HG03159 (cell line): Measurements from ENCODE around the gene MRPS5.
"Not testable (repeated sequence)": the region's sequence is repeated elsewhere in the genome, so short reads cannot be mapped to it uniquely, and the experiment has no call there.

Experiments used
- ATAC-seq: cut with Tn5 transposase; IDR thresholded peaks from one replicate; pipeline ENCODE4 v1.9.1; 2021; ENCODE audit warnings: mild to moderate bottlenecking, moderate library complexity; ENCODE audit not compliant: unreplicated experiment

Gene MRPS5

DNA sequence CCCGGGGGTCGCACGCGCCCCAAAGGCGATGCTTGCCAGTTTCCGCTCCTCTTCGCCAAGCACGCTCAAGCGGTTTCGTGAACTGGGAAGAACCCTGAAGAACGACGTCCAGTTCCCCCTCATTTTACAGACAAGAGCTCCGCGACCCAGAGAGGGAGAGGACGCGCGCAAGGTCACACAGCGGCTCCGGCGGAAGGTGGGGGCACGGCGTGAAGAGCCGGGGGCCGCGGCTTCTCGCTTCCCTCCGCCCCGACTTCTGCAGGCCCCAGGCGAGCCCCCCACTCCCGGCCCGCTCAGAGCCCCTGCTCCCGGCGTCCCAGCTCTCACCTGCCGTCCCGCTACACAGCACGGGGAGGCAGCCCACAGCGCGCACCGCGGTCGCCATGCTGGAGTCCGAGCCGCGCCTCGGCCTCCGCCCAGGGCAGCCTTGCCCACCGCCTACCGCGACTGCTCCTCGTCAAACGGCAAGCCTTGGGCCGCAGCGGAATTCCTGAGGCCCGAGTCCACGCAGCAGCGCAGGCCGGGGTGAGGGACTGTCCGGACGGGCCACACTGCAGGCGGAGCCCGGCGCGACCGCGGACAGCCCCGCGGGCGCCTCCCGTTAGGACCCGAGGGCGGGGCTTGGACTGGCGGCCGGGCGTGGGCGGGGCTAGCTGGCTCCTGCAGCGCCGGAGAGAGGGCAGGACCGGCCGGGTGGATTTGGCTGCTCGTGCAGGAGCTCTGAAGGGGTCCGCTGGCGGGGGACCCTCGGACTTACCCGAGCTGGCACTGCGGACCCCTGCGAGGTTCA, at the start of gene MRPS5:
Gene MRPS5, minus strand, starts transcription at position 402 of the 790 bp plus-strand sequence. Its CDS starts 17 bp downstream, at position 385.
- ATAC-seq = peak; percentile 95

DNA sequence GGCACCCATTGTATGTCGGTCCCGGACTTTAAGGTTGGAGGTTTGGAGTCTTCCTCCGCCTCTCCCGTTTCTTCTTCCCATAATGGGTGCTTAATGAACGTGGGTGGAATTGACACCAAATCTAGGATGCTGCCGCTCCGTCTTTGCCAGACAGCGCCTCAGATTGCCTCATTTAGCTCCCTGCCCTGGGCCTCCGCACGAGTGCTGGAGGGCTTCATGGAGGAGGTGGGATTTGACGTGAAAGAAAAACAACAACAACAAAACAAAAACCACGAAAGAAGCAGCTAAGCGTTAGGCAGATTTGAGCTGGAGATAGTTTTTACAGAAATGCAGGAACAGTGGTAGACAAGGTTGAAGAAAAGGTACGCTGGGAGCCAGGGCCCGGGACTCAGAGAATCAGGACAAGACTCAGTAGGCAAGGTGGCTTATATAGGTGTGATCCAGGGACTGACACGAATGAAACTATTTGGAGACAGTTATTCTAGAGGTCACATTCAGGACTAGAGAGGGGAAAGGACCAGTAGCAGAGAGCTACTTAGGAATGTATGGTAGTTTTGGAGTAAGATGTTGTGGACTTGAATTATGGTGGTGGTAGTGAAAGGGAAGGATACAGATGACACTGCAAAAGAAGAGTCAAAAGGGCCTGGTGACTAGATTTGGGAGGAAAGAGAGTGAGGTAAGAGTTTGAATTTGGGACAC, 44.6 kb upstream of the MRPS5 start:
- ATAC-seq = peak; percentile 17

DNA sequence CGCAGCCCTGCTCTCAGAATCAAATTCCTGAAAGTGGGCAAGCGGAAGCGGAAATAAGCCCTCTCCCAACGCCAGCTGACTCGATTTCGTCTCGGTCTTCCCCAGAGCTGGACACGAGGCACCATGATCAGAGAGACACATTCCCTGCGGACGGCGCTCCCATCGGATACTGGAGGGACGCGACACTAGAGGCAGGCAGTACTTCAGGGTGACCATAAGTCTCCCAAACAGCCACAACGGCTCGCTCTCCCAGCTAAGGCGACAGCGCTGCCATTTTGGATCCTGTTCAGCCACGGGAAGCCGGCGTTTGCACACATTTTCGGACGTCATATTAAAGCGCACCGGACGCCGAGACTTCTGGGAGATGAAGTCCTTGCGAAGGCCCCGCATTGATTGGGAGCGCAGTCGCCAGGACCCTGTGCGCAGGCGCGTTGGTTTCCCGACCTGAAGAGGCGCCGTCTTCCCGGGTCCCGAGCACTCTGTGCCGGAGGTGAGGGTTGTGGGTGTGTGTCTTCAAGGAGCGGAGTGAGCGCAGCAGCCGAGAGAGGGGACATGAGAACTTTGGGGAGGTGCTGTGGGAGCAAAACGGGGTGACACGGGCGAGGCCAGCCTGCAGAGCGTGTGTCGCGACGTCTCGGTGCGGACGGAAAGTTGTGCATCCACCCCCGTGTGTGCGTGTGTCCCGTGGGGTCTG, 43.9 kb upstream of the MRPS5 start, which contains the start of gene ZNF2:
Gene ZNF2, plus strand, starts transcription at position 439 of the 694 bp plus-strand sequence. CDS start 10,418 bp downstream, outside the sequence.
- ATAC-seq = peak; percentile 91

DNA sequence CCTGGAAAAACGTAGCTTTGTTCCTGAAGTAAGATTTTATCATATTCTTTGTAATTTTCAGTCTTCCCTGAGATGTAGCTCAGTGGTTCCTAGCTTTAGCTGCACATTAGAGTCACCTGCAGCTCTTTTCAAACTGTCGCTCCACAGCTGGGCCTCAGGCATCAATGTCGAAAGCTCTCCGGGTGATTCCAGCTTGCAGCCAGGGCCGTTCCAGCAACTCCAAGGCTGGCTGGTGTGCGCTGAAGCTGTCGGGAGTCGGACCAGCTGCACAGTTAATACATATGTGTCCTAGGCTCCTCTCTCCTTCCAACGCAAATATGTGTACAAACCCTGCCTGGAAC, 43.4 kb upstream of the MRPS5 start:
- ATAC-seq = peak; percentile 7

DNA sequence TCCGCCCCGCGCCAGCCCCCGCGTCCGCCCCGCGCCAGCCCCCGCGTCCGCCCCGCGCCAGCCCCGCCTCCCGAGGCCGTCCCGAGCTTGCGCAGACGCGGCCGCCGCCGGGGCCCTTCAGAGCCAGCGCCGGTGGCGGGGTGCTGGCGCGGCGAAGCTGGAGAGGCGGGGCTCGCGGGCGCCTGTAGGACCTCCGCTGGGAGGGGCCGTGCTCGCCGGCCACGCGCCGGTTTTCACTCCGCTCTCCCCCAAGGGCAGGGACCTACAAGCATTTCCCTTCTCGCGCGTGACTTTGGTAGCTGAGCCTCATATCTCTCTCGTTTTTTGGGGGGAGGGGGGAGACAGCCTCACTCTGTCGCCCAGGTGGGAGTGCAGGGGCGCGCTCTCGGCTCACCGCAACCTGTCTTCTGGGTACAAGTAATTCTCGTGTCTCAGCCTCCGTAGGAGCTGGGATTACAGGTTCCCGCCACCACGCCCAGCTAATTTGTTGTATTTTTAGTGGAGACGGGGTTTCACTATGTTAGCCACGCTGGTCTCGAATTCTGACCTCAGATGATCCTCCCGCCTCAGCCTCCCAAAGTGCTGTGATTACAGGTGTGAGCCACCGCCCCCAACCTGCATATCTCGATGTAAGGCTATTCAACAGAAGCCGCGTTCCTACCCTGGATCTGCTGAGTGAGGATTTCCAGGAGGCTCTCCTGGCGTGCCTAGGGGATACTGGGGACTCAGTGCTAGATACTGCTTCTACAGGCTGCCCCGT, 38.3 kb upstream of the MRPS5 start, which contains the start of gene ZNF514:
Gene ZNF514, minus strand, starts transcription at position 159 of the 760 bp plus-strand sequence. CDS start 6,595 bp downstream, outside the sequence.
- peak; percentile 89 for ATAC-seq

DNA sequence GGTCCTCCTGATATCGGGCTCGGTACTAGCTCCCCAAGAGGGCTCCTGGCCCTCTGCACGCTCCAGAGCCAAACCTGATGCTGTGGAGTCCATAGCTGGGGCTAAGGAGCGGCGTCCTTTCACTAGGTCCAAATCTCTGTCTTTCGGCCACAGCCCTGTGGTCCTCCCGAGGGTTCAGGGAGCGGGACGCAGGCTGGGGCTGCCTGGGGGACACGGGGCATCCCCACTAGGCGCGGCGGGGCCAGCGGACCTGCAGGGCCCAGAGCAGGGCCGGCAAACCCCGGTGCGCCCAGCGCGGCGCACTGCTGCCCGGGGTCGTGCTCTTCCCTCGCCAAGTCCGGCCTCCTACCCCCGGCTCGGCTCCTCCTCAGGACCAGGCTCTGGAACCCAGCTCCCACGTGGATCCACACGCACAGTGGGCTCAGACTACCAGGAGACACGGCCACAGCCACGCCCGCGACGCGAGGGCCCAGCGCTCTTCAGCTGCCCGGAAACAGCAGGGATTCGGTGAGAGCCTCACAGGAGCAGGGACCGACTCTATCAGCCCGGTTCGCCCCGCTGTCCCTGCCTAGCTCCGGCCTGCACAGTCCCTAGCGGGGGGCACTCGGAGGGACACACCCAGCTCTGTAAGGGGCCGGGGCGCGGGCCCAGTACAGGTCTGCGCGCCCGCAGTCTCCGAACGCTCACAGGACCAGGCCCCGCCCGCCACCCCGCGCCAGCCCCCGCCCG, 37.4 kb upstream of the MRPS5 start:
- peak; percentile 46 for ATAC-seq

DNA sequence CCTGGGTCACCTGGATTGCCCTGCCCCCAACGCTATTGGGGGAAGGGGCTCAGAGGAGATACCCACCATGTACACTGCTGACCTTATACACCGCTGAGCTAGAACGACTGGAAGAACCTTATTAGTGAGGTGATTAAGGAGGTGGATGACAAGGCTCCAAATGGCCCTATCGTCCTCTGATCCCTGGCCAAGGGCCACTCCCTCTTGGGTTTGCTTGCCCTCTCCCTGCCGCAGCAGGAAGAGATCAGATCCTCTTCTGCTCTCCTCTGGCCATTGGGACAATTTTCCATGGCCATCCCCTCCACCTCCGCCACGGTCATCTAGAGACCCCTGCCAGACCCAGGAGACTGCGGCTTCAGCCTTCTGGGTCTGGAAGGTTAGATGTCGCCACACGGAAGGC, 36.8 kb upstream of the MRPS5 start:
- no peak for ATAC-seq

DNA sequence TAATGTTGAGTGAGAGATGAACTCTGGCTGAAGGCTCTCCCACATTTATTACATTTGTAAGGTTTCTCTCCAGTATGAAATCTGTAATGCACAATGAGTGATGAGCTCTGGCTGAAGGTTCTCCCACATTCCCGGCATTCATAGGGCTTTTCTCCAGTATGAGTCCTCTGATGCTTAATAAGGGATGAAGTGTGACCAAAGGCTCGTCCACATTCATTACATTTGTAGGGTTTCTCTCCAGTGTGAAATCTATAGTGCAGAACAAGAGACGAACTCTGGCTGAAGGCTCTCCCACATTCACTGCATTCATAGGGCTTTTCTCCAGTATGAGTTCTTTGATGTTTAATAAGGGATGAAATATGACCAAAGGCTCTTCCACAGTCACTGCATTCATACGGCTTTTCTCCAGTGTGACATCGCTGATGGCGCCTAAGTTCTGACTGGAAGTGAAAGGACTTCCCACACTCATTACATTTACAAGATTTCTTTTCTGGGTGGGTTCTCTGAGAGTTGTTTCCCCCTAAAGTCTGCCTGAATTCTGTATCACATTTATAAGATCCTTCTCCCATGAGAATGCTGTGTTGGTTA, 27.9 kb upstream of the MRPS5 start:
- ATAC-seq = no peak

DNA sequence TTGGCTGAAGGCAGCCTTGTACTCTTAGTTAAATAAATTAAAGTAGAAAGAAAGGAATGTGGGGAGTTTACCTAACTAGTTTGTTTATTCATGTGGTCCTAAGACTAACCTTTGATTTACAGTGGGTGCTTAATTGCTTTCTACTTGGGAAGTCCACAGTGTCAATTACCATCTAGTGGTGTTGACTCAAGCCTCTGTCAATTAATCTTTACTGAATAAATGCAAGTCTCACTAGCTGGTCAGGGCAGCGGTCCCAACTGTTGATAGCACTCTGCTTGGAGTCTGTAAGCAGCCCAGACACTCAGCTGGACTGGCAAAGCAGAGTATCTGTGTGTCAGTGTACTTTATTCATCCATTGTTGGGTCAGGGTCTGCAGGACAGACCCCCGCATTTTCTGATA, 22.2 kb upstream of the MRPS5 start:
- ATAC-seq = no peak

DNA sequence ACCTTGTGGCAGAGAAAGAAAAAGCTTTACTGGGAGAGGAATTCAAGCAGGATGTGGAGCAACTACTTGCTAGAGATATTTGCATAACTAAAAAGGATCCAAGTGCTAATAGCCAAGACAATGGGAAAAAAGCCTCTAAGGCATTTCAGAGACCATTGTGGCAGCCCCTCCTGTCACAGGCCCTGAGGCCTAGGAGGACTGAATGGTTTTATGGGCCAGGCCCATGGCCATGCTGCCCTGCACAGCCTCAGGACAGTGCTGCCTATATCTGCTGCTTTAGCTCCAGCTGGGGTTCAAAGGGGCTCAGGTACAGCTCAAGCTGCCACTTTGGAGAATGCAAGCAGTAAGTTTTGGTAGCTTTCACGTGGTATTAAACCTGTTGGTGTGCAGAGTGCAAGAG, 17.1 kb upstream of the MRPS5 start:
- no peak for ATAC-seq

DNA sequence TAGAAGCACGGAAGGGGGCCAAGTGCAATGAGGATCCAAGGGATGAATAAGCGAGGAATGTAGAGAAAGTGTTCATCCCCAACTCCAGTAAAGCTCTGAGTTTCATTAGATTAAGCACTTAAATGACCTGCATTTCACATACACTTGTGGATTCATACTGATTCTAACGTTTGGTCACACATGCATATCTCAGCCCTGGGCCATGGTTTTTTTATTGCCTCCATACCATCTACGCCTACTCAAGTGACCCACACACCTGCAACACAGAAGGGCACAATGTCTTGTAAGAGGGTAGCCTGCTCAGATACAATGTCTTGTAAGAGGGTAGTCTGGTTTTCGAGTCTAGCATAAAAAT, 566 bp upstream of the MRPS5 start:
- peak; percentile 18 for ATAC-seq

DNA sequence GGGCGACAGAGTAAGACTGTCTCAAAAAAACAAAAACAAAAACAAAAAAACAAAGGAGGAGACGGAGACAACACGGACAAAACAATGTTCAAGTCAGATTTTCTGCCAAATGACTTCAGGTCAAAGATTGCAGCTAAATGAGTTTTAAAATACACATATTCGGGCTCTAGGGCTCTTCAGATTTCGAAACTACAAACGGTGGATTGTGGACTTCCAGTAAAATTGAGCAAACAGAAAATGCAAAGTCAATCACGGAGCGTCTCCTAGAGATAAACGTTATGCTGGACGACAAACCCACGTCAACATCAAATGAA, 558 bp downstream of the MRPS5 start:
- ATAC-seq = no peak

DNA sequence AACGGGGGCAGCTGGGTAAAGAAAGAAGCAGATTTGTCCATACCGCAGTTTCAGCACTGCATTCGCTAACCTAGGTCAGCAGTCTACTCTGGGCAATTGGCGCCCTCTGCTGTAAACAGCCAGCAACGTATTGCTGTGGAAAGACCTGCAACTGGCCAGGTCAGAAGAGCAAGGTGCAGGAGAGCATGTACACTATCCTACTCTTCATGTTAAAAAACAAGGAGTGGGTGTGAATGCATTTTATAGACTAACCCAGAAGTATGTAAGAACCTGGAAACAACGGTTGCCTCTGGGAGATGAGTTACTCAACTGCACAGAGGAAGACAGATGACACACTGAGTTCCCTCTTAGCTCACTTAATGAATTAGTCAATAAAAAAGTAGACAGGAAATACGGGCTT, 6.2 kb downstream of the MRPS5 start:
- ATAC-seq = peak; percentile 95

DNA sequence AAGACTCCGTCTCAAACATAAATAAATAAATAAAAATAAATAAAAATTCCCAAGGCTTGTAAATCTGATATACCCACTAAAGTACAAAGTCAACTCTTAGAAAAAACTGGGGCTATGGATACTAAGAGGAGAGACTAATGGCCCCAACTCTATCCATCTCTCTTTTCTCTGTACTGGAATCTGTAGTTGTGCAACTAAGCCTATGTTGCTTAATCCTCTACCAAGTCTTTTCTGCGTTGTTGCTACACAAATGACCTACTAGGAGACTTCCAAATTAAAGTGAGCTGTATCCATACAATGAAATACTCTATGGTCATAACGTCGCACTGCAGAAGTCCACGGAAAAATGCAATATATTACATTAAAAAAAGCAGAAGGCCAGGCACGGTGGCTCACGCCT, 8.1 kb downstream of the MRPS5 start:
- ATAC-seq = no peak

DNA sequence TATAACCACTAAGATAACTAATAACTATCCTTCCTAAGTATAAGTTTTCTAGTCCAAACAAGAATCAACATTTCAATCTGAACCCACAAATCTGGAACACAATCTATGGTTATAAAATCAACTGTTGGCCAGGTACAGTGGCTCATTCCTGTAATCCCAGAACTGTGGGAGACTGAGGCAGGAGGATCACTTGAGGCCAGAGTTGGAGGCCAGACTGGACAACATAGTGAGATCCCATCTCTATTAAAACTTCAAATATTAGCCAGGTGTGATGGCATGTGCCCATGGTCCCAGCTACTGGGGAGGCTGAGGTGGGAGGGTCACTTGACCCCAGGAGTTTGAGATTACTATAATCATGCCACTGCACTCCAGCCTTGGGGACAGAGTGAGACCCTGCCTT, 11.2 kb downstream of the MRPS5 start:
- no peak for ATAC-seq

DNA sequence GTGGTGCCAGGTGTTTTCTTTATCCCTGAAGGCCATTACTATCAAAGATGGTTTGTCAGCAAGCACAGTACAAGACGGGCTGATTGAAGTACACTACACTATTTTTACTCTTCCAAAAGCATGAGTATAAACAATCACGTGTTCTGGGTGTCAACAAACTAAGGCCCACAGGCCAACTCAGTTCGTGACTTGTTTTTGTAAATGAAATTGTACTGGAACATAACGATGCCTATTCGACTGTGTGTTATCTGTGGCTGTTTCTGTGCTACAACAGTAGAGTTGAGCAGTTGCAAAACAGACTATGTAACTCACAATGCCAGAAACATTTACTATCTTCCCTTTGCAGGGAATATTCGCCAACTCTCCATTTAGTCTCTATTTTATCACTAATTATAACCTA, 12.3 kb downstream of the MRPS5 start:
- ATAC-seq = no peak

DNA sequence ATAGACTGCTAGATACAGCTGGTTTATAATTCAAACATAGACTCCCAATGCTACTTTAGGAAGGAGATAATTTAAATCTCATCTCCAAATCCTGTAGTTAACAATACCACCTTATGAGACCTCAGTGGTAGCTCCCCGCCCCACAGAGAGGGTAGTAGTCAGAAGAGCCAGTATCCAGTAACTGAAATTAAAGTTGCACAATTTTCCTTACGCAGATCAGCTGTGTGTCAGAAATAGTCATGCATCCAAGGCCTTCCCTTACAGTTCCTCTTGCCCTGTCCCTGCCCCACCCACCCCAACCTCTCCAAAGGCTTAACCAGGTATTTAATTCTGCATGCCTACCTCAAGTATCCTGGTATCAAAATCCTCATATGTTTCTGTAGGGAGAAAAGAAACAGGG, 15.5 kb downstream of the MRPS5 start:
- no peak for ATAC-seq

DNA sequence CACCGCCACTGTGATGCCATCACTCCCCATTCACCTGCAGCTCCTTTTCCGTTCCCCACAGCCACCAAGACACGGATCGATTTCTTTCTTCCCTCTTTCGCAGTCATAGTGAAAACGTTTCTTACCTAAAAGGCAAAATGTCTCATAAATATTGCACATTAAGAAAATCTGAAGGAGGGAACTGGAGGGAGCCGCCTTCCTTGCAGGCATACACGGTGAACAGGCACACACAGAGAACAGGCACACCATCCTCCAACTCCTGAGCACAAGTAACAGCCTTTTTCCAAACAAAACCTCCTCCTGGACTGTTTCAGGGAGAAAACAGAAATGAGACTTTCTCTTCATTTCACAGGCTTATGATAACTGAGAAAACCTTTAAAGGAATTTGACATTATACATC, 17.0 kb downstream of the MRPS5 start:
- ATAC-seq = no peak

DNA sequence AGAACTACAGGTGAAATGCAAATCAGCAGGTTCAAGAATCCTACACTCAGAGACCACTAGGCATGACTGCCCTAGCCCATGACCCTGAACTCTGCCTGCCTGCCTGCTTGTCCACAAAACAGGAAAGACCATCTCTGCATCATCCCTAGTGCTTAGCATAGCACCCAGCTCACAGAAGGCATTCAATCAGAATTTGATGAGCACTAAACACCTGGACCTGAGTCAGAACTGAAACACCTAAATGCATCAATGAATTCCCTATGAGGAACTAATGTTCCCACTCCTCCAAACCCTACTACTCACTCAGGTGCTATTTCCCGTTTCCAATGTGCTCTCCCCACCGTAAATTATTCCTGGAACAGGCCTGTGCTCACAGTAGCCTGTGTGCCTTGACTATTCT, 21.7 kb downstream of the MRPS5 start:
- no peak for ATAC-seq

DNA sequence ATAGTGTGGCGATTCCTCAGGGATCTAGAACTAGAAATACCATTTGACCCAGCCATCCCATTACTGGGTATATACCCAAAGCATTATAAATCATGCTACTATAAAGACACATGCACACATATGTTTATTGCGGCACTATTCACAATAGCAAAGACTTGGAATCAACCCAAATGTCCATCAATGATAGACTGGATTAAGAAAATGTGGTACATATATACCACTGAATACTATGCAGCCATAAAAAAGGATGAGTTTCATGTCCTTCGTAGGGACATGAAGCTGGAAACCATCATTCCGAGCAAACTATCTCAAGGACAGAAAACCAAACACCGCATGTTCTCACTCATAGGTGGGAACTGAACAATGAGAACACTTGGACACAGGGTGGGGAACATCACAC, 23.3 kb downstream of the MRPS5 start:
- ATAC-seq = not testable (repeated sequence)
